Sigmoid colon (tissue), 7 donors: Measurements from ENCODE around the gene CASZ1. TPM values are rescaled to one million over a fixed set of nuclear protein-coding genes. Genes with fewer than 3 reads are reported as not detected.

Source experiments
- DNase-seq: peaks from one replicate; pipeline ENCODE4 v3.0.0-alpha.2; 2019
- H3K27ac ChIP-seq, 4 donors: fragments of 200-600 bp; sonication (generic); one replicate each; pipeline ENCODE4 v1.5.1; 2016 to 2019; ENCODE audit warnings: mild to moderate bottlenecking in 1 of 4
- H3K27me3 ChIP-seq, 3 donors: fragments of 200-600 bp; sonication (generic); one replicate each; pipeline ENCODE4 v1.5.1; 2019; ENCODE audit warnings: mild to moderate bottlenecking in 1 of 3
- H3K36me3 ChIP-seq, 4 donors: fragments of 200-600 bp; sonication (generic); one replicate each; pipeline ENCODE4 v1.5.1; 2016 to 2019
- H3K4me1 ChIP-seq, 4 donors: fragments of 200-600 bp; sonication (generic); one replicate each; pipeline ENCODE4 v1.5.1; 2017 to 2019
- H3K4me3 ChIP-seq, 4 donors: fragments of 200-600 bp; sonication (generic); one replicate each; pipeline ENCODE4 v1.5.1; 2017 to 2019; ENCODE audit warnings: mild to moderate bottlenecking in 2 of 4, moderate library complexity in 1 of 4
- H3K9me3 ChIP-seq, 4 donors: fragments of 200-600 bp in 3 of 4; sonication (generic) in 3 of 4; one replicate each; pipeline versions ENCODE4 v1.5.1 to v1.6.1; 2013 to 2019
- CTCF ChIP-seq, 4 experiments: fragments of 450-650 bp in 3 of 4; fragments of 200-600 bp in 1 of 4; IDR thresholded peaks; one replicate each; pipeline ENCODE4 v1.5.1; 2016 to 2019; ENCODE audit warnings: antibody characterized with exemption in 4 of 4, mild to moderate bottlenecking in 3 of 4, moderate library complexity in 2 of 4
- EP300 ChIP-seq, 4 donors: sonication (generic); formaldehyde crosslinking; IDR thresholded peaks; one replicate each; pipeline ENCODE4 v1.6.1; 2017; ENCODE audit warnings: antibody characterized with exemption in 4 of 4
- POLR2A ChIP-seq, 2 donors: fragments of 450-650 bp; IDR thresholded peaks; one replicate each; pipeline ENCODE4 v1.6.1; 2016; ENCODE audit warnings: antibody characterized with exemption in 2 of 2, mild to moderate bottlenecking in 2 of 2, moderate library complexity in 2 of 2
- POLR2AphosphoS5 ChIP-seq, 4 donors: sonication (generic); formaldehyde crosslinking; IDR thresholded peaks; one replicate each; pipeline ENCODE4 v1.6.1; 2017; ENCODE audit warnings: antibody characterized with exemption in 4 of 4
- WGBS, 2 donors: extraction: QIAGEN DNeasy Blood & Tissue Kit; methylation state at CpG; one replicate each; pipeline ENCODE4 v1.1.7; 2013; 5-methylcytosine and 5-hydroxymethylcytosine counted together
- intact Hi-C: fragments of 100-400 bp; cut with DNase I; formaldehyde crosslinking; loops from one replicate; pipeline ENCODE4 v1.15.1; 2023
- polyA plus RNA-seq, 3 donors: library from polyadenylated mRNA; stranded (reverse); fragments of 200-250 nt; gene quantifications; one replicate each; pipeline ENCODE4 v1.2.3, GENCODE V29; 2013
- total RNA-seq, 4 donors: library from RNA; depleted of rRNA; stranded (reverse); fragments of >200 nt; gene quantifications; one replicate each; pipeline ENCODE4 v1.1.0, GENCODE V29; 2016
- donor health status: healthy with polysubstance abuse.
- donor health status: Bipolar disorder and iron deficiency.
- donor health status: healthy.

CASZ1 gene
- total and polyA plus RNA-seq, 7 donors, result 4.2 to 47.9 (median 23.6) TPM

DNA sequence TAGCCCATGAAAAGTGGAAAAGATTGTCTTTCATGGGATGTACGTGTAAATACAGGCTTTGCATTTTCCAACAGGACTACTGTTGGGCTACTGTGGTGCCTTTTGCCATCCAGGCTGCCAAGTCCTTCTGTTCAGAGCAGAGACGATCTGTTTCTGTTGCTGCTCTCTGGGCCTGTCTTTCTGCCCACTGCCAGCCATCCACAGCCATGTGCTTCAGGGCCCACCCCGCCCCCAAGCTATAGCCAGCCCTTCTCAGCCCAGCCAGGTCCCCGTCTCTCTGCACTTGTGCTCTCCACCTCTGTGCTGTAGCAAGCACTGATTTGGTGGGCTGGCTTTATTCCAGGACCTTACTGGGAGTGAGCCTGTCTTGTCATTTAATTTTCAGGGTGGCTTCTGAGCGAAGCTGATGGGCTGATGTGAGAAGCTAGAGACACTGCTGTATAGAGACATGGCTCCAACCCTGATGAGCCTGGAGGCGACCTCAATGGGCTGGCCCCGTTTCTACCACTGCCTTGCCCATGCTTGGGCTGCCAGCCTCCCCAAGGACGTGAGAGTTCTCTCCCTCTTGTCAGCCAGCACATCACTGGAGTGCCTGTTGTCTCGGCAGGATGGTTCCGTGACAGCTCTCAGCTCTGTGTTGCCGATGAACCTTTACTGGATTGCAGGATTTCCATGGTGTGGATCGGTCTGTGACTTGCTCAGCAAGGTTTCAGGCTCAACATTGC lies 183.8 kb downstream of the CASZ1 start:
- no peak overlapping the region for H3K27ac ChIP-seq
- DNase-seq, result peak; percentile 61
- TF ChIP-seq EP300 (IDR thresholded peaks at IDR 0.05) (no peak), POLR2A (IDR thresholded peaks at IDR 0.05) (no peak)
- H3K36me3 ChIP-seq, result no peaks in the 10 kb centered on the region
- no peaks in the 10 kb centered on the region for H3K4me1 ChIP-seq
- 88 to 93% methylated on average over 12 of the region's 12 CpGs for WGBS, 2 donors
- no peak overlapping the region for H3K4me3 ChIP-seq
- intact Hi-C loops, result no loop called here
- no peaks in the 10 kb centered on the region for H3K27me3 ChIP-seq
- no peaks in the 10 kb centered on the region for H3K9me3 ChIP-seq

- WGBS, 2 donors, result 97% methylated on average over 6 of the region's 6 CpGs
- no peaks in the 10 kb centered on the region for H3K36me3 ChIP-seq
- TF ChIP-seq POLR2AphosphoS5 (IDR thresholded peaks at IDR 0.05) (no peak), POLR2A (IDR thresholded peaks at IDR 0.05) (no peak), EP300 (IDR thresholded peaks at IDR 0.05) (no peak), CTCF (IDR thresholded peaks at IDR 0.05) (no peak)
- H3K4me1 ChIP-seq, result no peaks in the 10 kb centered on the region
- no peaks in the 10 kb centered on the region for H3K27me3 ChIP-seq
- intact Hi-C loops, result no loop called here
- no peak overlapping the region for H3K27ac ChIP-seq
- no peak overlapping the region for H3K4me3 ChIP-seq
- no peak for DNase-seq
- no peaks in the 10 kb centered on the region for H3K9me3 ChIP-seq
Observed at GRCh38 chr1:10610901-10611600, 185.4 kb downstream of the CASZ1 start.

- H3K4me1 ChIP-seq, result no peaks in the 10 kb centered on the region
- no peak overlapping the region for H3K4me3 ChIP-seq
- no peaks in the 10 kb centered on the region for H3K36me3 ChIP-seq
- no peak for DNase-seq
- 97% methylated on average over 2 of the region's 2 CpGs for WGBS, 2 donors
- TF ChIP-seq POLR2A (IDR thresholded peaks at IDR 0.05) (no peak), POLR2AphosphoS5 (IDR thresholded peaks at IDR 0.05) (no peak), EP300 (IDR thresholded peaks at IDR 0.05) (no peak)
- no peak overlapping the region for H3K27ac ChIP-seq
- H3K9me3 ChIP-seq, result no peaks in the 10 kb centered on the region
- no peaks in the 10 kb centered on the region for H3K27me3 ChIP-seq
- intact Hi-C loops, result no loop called here
Observed at GRCh38 chr1:10608690-10609089, 187.8 kb downstream of the CASZ1 start.

- TF ChIP-seq CTCF (IDR thresholded peaks at IDR 0.05) (no peak), EP300 (IDR thresholded peaks at IDR 0.05) (no peak), POLR2AphosphoS5 (IDR thresholded peaks at IDR 0.05) (no peak), POLR2A (IDR thresholded peaks at IDR 0.05) (no peak)
- Histone ChIP-seq H3K36me3 (no peaks in the 10 kb centered on the region), H3K4me1 (no peaks in the 10 kb centered on the region), H3K9me3 (no peaks in the 10 kb centered on the region), H3K27ac (no peak overlapping the region), H3K4me3 (no peak overlapping the region), H3K27me3 (no peaks in the 10 kb centered on the region)
- DNase-seq, result no peak
- WGBS, 2 donors, result 39 to 66% methylated on average over 3 of the region's 3 CpGs
- intact Hi-C loops, result no loop called here
Observed at GRCh38 chr1:10607228-10607627, 189.2 kb downstream of the CASZ1 start.

DNA sequence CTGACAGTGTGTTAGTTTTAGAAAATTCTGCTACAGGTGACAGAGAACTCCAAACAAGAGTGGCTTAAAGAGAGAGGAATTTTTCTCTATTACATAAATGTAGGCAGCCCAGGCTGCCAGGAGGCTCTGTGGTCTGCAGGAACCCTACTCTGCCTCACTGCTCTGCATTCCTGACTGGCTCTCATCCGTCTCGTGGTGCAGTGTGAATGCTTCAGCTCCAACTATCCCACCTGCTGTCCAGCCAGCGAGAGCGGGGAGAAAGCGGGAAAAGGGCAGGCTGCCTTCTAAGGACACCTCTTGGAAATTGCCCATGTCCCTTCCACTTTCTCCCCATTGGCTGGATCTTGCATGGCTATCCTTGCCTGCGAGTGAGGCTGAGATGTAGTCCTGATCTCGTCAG lies 190.4 kb downstream of the CASZ1 start:
- no peak for DNase-seq

More for the DNA sequence above, 190.4 kb downstream of the CASZ1 start:
- intact Hi-C loops, result no loop called here
- H3K9me3 ChIP-seq, result no peaks in the 10 kb centered on the region
- no peaks in the 10 kb centered on the region for H3K36me3 ChIP-seq
- H3K4me1 ChIP-seq, result no peaks in the 10 kb centered on the region
- no peaks in the 10 kb centered on the region for H3K27me3 ChIP-seq
- 96 to 99% methylated on average over 7 of the region's 7 CpGs for WGBS, 2 donors
- H3K4me3 ChIP-seq, result no peak overlapping the region
- no peak overlapping the region for H3K27ac ChIP-seq
- TF ChIP-seq POLR2AphosphoS5 (IDR thresholded peaks at IDR 0.05), result no peak
- no peak for TF ChIP-seq POLR2A (IDR thresholded peaks at IDR 0.05)
- TF ChIP-seq EP300 (IDR thresholded peaks at IDR 0.05), result no peak
- no peak for TF ChIP-seq CTCF (IDR thresholded peaks at IDR 0.05)
